ENCODE measurements around the gene PLCXD1.
"Not testable (repeated sequence)": the region's sequence is repeated elsewhere in the genome, so short reads cannot be mapped to it uniquely, and the experiment has no call there.

DNA sequence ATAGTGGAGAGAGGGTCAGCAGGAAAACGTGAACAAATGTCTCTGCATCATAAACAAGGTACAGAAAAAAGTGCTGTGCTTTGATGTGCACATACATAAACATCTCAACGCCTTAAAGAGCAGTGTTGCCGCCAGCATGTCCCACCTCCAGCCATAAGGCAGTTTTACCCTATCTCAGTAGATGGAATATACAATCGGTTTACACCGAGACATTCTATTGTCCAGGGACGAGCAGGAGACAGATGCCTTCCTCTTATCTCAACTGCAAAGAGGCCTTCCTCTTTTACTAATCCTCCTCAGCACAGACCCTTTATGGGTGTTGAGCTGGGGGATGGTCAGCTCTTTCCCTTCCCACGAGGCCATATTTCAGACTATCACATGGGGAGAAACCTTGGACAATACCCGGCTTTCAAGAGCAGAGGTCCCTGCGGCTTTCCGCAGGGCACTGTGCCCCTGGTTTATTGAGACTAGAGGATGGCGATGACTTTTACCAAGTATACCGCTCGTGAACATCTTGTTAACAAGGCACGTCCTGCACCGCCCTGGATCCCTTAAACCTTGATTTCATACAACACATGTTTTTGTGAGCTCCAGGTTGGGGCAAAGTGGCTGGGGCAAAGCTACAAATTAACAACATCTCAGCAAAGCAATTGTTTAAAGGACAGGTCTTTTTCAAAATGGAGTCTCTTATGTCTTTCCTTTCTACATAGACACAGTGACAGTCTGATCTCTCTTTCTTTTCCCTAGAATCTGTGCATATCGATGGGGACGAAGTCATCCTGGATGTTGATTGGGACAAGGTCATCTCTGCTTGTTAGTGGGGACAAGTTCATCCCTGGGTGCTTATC, 29.6 kb upstream of the PLCXD1 start:
- TF ChIP-seq, protein P1, sequence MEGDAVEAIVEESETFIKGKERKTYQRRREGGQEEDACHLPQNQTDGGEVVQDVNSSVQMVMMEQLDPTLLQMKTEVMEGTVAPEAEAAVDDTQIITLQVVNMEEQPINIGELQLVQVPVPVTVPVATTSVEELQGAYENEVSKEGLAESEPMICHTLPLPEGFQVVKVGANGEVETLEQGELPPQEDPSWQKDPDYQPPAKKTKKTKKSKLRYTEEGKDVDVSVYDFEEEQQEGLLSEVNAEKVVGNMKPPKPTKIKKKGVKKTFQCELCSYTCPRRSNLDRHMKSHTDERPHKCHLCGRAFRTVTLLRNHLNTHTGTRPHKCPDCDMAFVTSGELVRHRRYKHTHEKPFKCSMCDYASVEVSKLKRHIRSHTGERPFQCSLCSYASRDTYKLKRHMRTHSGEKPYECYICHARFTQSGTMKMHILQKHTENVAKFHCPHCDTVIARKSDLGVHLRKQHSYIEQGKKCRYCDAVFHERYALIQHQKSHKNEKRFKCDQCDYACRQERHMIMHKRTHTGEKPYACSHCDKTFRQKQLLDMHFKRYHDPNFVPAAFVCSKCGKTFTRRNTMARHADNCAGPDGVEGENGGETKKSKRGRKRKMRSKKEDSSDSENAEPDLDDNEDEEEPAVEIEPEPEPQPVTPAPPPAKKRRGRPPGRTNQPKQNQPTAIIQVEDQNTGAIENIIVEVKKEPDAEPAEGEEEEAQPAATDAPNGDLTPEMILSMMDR (IDR thresholded peaks at IDR 0.05; ENCODE audit: insufficient read depth, low read depth, low read length) = not testable (repeated sequence)
- TF ChIP-seq EZH2 (IDR thresholded peaks at IDR 0.05; ENCODE audit: insufficient read depth, low read length) = not testable (repeated sequence)
